Body of pancreas (tissue), 4 donors: Measurements from ENCODE around the gene PSMB1.

Experiments
- CTCF ChIP-seq, 7 experiments: fragments of 450-650 bp in 4 of 7; fragments of 200-600 bp in 3 of 7; sonication (generic) in 3 of 7; IDR thresholded peaks; one replicate each; pipeline ENCODE4 v1.5.1; 2016 to 2019; ENCODE audit warnings: antibody characterized with exemption in 7 of 7
- POLR2A ChIP-seq, 3 donors: fragments of 450-650 bp; IDR thresholded peaks; one replicate each; pipeline ENCODE4 v1.6.1; 2016; ENCODE audit warnings: antibody characterized with exemption in 3 of 3, mild to moderate bottlenecking in 2 of 3

GRCh38 chr6:170490259-170490658 lies 62.8 kb downstream of the PSMB1 start:
- TF ChIP-seq POLR2A (IDR thresholded peaks at IDR 0.05) (no peak), CTCF (IDR thresholded peaks at IDR 0.05) (no peak)
